GM21576 (cell line): ENCODE data around the gene ZNF211.

Experiments used
- ATAC-seq: cut with Tn5 transposase; IDR thresholded peaks from one replicate; pipeline ENCODE4 v1.9.1; 2021; ENCODE audit warnings: mild to moderate bottlenecking, moderate library complexity; ENCODE audit not compliant: unreplicated experiment

Gene ZNF211

GRCh38 chr19:57655443-57655842, 22.5 kb downstream of the ZNF211 start:
- no peak for ATAC-seq

- no peak for ATAC-seq
These were observed 23.4 kb downstream of the ZNF211 start for GRCh38 chr19:57656346-57656745.

GRCh38 chr19:57664269-57665127, 31.5 kb downstream of the ZNF211 start:
- no peak for ATAC-seq

- no peak for ATAC-seq
These were observed 32.4 kb downstream of the ZNF211 start for GRCh38 chr19:57665261-57665806.

- no peak for ATAC-seq
These were observed 34.3 kb downstream of the ZNF211 start for GRCh38 chr19:57667228-57667627.

GRCh38 chr19:57668635-57669034, 35.7 kb downstream of the ZNF211 start, which contains the start of gene ZSCAN4:
Gene ZSCAN4 (plus strand): TSS chr19:57668935. CDS start chr19:57676146, 7,211 bp downstream.
- no peak for ATAC-seq

DNA sequence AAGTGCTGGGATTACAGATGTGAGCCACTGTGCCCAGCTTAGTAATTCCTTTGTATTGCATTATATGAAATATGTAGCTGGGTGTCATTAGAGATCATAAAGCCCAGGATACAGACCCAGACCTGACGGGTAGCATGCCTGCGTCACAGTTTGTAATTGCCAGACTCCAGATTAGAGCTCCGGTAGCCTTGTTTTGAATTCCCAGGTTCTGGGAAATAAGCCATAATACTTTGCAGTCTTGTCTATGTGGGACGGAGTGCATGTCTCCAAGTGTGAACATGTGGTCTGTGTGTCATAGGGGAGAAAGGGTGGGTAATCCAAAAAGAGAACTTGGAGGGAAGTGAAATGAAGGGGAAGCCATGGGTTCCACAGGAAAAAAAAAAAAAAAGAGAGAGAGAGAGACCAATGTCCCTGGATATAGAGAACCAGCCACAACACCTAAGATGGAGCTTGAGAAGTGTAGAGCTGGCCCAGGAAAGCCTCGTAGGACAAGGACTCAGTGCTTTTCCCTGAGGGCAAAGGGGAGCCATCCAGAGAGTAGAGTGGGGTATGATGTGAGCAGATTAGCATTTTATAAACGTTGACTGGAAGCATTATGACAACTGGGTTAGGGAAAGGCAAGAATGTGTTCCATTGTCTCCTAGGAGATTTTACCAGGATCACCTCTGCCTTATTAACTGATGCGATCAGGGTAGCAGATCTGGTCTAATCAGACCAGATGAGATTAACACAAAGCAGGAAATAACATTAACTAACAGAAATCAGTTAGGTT, 38.3 kb downstream of the ZNF211 start:
- ATAC-seq: no peak

DNA sequence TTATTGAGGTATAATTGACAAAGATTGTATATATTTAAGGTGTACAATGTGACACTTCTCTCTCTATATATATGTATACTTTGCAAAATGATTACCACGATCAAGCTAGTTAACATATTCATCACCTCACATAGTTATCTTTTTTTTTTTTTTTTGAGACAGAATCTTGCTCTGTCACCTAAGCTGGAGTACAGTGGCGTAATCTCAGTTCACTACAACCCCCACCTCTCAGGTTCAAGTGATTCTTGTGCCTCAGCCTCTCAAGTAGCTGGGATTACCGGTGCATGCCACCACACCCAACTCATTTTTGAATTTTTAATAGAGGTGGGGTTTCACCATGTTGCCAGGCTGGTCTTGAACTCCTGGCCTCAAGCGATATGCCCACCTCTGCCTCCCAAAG, 39.5 kb downstream of the ZNF211 start:
- ATAC-seq: no peak

GRCh38 chr19:57675881-57676280, 42.9 kb downstream of the ZNF211 start:
- no peak for ATAC-seq

GRCh38 chr19:57682226-57682766, 49.3 kb downstream of the ZNF211 start:
- ATAC-seq: no peak

GRCh38 chr19:57686727-57687126, 53.8 kb downstream of the ZNF211 start:
- no peak for ATAC-seq

DNA sequence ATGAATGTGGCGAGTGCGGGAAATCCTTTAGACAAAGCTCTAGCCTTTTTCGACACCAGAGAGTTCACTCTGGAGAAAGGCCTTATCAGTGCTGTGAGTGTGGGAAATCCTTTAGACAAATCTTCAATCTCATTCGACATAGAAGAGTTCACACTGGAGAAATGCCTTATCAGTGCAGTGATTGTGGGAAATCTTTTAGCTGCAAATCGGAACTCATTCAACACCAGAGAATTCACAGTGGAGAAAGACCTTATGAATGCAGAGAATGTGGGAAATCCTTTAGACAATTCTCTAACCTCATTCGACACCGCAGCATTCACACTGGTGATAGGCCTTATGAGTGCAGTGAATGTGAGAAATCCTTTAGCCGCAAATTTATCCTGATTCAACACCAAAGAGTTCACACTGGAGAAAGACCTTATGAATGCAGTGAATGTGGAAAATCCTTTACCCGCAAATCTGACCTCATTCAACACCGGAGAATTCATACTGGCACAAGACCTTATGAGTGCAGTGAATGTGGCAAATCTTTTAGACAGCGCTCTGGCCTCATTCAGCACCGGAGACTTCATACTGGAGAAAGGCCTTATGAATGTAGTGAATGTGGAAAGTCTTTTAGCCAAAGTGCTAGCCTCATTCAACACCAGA, 54.5 kb downstream of the ZNF211 start:
- ATAC-seq: no peak

- no peak for ATAC-seq
These were observed 55.2 kb downstream of the ZNF211 start for GRCh38 chr19:57688011-57688763.

DNA sequence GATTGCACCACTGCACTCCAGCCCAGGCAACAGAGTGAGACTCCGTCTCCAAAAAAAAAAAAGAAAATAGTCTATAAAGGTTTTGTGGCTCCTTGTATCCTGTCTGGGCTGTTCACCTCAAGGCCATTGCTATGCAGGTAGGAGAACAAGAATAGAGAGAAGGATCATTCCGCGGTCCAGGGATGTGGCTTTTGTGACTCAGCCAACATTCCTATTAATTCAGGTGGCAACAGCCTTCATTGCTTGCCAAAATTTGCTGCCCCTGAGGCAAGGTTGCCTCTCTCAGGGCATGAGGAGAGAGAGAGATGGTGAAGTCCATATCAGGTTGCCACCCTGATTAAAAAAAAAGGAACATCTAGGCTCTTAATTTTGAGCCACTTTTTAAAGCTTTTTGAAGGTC, 56.8 kb downstream of the ZNF211 start:
- no peak for ATAC-seq
